ENCODE measurements around the gene NEDD8.
A peak's percentile ranks its signal among the peaks of the same experiment; 100 is the strongest.

The NEDD8 gene

DNA sequence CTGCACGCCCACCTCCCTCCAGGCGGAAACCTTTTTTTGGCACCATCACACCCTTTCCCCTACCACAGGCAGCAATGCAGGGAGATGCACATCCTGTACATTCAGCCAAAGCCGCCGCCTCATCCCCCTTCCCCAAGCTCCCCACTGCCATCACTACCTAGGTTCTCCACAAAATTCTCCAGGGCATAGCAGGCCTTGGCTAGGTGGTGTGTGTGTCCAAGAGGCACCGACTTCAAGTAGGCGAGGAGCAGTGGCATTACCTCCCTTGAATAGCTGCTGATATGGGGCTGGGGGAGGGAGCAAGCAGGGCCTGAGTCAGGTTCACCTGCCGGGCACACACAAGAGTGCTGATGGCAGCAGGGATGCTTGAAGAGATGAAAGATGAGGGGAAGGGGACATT lies 47.1 kb downstream of the NEDD8 start:
- TF ChIP-seq YY1 (IDR thresholded peaks at IDR 0.05; ENCODE audit: insufficient read depth, insufficient read length) = no peak
- TF ChIP-seq ZNF274 (IDR thresholded peaks at IDR 0.05; ENCODE audit: low read depth, low read length) = no peak
- TF ChIP-seq SUZ12 (IDR thresholded peaks at IDR 0.05; ENCODE audit: extremely low read depth, insufficient read depth, insufficient read length) = no peak
- Histone ChIP-seq H3K36me3 (ENCODE audit: insufficient read depth, insufficient read length, low read length) (peaks cover 85% of the 10 kb centered on the region), H3K27me3 (ENCODE audit: insufficient read depth, insufficient read length) (no peaks in the 10 kb centered on the region), H3K9ac (ENCODE audit: insufficient read length, low read depth) (no peak overlapping the region), H3K9me3 (ENCODE audit: insufficient read depth, low read length) (no peaks in the 10 kb centered on the region), H3K4me3 (ENCODE audit: insufficient read length, low read depth) (no peak overlapping the region), H3K4me1 (ENCODE audit: insufficient read depth, insufficient read length) (peaks cover 2% of the 10 kb centered on the region)
- no peak for DNase-seq (ENCODE audit: low read depth, low spot score)

DNA sequence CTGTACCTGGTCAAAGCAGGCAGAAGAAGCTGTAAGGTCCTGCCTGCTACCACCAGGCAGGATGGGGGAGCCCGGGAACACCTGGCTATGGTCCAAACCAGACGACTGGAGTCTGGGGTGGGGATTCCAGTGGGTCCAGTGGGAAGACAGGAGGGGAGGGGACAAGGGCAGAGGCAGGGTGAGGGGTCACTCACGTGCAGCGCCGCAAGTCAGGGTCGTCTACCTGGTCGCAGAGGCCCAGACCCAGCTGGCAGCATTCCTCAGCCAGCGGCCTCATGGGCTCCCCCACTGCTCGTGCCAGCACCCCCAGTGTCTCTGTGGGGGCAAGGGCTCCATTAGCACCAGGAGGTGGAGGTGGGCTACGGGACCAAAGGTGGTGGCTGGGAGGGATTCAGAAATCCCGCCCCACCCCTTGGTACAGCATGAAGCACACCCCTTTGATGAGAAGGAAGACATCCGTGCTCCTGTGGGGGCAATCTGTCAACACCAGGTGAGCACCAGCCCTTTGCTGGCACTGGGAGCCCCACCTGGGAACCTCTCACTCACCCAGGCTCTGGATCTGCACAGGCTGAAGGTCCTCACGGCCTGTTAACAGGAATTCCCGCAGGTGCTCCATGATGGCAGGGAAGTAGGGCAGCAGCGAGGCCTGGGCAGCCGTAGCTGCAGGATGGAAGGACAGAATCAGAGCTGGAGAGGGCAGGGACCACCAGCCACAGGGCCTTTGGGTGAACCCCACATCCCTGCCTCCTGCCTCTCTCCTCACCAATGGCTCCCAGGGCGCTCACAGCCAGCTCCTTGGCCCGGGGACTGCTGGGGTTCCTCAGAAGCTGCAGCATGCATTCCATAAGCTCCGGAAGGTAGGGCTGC lies 47.8 kb downstream of the NEDD8 start:
- Histone ChIP-seq H3K36me3 (ENCODE audit: insufficient read depth, insufficient read length, low read length) (peaks cover 84% of the 10 kb centered on the region), H3K9ac (ENCODE audit: insufficient read length, low read depth) (no peak overlapping the region), H3K27me3 (ENCODE audit: insufficient read depth, insufficient read length) (no peaks in the 10 kb centered on the region), H3K9me3 (ENCODE audit: insufficient read depth, low read length) (no peaks in the 10 kb centered on the region), H3K4me3 (ENCODE audit: insufficient read length, low read depth) (no peak overlapping the region), H3K4me1 (ENCODE audit: insufficient read depth, insufficient read length) (no peaks in the 10 kb centered on the region)
- TF ChIP-seq SUZ12 (IDR thresholded peaks at IDR 0.05; ENCODE audit: extremely low read depth, insufficient read depth, insufficient read length) (no peak), YY1 (IDR thresholded peaks at IDR 0.05; ENCODE audit: insufficient read depth, insufficient read length) (no peak), ZNF274 (IDR thresholded peaks at IDR 0.05; ENCODE audit: low read depth, low read length) (no peak)
- DNase-seq (ENCODE audit: low read depth, low spot score) = no peak

DNA sequence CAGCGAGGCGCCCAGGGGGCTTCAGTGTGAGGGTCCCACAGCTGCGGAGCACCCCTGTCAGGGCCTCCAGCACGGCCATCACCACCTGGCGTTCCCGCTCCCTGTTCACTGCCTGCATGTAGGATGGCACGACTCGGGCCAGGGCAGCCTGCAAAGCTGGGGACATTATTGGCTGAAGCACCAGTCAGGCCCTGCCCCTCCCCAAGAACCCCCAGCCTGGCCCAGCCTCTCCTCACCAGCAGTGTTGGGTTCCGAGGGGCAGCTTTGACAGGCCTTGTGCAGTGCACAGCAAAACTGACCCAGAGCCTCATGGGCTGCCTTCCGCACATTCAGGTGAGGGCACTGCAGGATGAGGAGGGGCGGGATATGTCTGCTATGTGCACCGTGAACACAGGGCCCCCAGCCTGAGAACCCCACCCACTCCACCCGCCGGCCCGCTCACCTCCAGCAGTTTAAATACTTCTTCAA lies 49.1 kb downstream of the NEDD8 start:
- Histone ChIP-seq H3K36me3 (ENCODE audit: insufficient read depth, insufficient read length, low read length) (peaks cover 97% of the 10 kb centered on the region), H3K9me3 (ENCODE audit: insufficient read depth, low read length) (no peaks in the 10 kb centered on the region), H3K9ac (ENCODE audit: insufficient read length, low read depth) (no peak overlapping the region), H3K27me3 (ENCODE audit: insufficient read depth, insufficient read length) (no peaks in the 10 kb centered on the region), H3K4me1 (ENCODE audit: insufficient read depth, insufficient read length) (no peaks in the 10 kb centered on the region), H3K4me3 (ENCODE audit: insufficient read length, low read depth) (no peak overlapping the region)
- DNase-seq (ENCODE audit: low read depth, low spot score) = no peak
- TF ChIP-seq SUZ12 (IDR thresholded peaks at IDR 0.05; ENCODE audit: extremely low read depth, insufficient read depth, insufficient read length) (no peak), ZNF274 (IDR thresholded peaks at IDR 0.05; ENCODE audit: low read depth, low read length) (no peak), YY1 (IDR thresholded peaks at IDR 0.05; ENCODE audit: insufficient read depth, insufficient read length) (no peak)

DNA sequence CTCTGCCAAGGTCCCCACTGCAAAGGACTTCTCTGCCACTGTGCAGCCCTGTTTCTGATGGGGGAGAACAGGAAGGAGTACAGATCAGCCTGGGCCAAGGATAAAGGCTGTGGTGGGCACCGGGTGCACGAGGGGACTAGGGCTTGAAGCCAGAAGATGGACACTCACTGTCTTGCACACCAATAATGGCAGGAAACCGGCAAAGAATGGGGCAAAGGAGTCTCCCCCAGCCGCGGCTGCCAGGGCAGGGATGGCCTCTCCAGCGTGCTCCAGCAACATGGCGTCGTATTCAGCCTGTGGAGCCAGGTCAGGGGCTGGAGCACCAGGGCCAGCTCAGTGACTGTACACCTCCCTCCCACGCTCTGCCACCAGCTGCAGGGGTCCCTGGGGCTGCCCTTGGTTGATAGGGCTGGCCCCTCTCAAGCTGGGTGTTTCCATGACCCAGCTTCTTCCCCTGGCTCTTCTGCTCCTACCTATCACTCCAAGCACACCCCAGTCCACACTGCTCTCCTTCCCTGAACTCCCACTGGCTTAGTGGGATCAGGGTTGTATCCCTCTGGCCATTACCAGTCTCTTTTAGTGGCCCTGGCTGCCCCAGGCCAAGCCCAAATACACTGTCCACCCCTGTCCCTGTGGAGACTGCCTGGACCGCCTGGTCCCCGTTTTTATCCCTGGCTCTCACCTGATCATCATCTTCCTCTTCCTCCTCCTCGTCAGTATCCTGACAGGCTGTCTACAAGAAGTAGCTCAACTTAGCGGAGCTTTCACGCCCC lies 49.9 kb downstream of the NEDD8 start:
- Histone ChIP-seq H3K36me3 (ENCODE audit: insufficient read depth, insufficient read length, low read length) (peaks cover 96% of the 10 kb centered on the region), H3K9me3 (ENCODE audit: insufficient read depth, low read length) (no peaks in the 10 kb centered on the region), H3K27me3 (ENCODE audit: insufficient read depth, insufficient read length) (no peaks in the 10 kb centered on the region), H3K4me3 (ENCODE audit: insufficient read length, low read depth) (no peak overlapping the region), H3K9ac (ENCODE audit: insufficient read length, low read depth) (no peak overlapping the region), H3K4me1 (ENCODE audit: insufficient read depth, insufficient read length) (no peaks in the 10 kb centered on the region)
- no peak for TF ChIP-seq ZNF274 (IDR thresholded peaks at IDR 0.05; ENCODE audit: low read depth, low read length)
- TF ChIP-seq SUZ12 (IDR thresholded peaks at IDR 0.05; ENCODE audit: extremely low read depth, insufficient read depth, insufficient read length) = no peak
- no peak for TF ChIP-seq YY1 (IDR thresholded peaks at IDR 0.05; ENCODE audit: insufficient read depth, insufficient read length)
- DNase-seq (ENCODE audit: low read depth, low spot score) = no peak

DNA sequence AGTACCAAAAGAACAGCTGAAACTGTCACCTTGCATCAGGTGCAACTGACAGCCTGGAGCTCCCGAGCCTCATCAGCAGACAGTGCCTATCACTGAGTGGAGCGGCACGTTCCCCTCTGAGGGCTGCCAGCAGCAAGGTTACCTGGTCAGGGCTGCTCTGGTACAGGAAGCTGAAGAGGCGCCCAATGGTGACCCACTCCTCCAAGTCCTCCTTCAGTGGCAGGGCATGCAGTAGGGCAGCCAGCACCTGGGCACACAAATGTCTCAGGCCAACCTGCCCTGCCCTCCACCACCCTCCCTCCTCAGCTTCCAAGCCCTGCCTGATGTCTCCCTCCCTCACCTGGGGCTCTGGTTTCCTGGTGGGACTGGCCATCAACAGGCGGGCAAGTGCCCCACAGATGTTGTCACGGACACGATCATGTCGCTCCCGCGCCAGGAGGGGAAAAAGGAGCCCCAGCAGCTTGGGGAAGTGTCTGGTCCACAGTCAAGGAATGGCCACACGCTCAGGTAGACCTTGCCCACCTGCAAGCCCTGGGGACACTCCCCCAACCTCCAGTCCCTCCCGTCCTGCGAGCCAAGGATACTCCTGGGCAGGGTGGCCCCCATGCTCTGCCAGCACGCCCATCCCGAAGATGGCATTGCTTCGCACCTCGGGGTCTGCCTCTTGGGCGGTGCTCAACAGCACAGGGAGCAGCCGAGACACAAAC lies 50.6 kb downstream of the NEDD8 start:
- TF ChIP-seq ZNF274 (IDR thresholded peaks at IDR 0.05; ENCODE audit: low read depth, low read length) = no peak
- H3K27me3 ChIP-seq (ENCODE audit: insufficient read depth, insufficient read length) = no peaks in the 10 kb centered on the region
- no peak for DNase-seq (ENCODE audit: low read depth, low spot score)
- H3K9ac ChIP-seq (ENCODE audit: insufficient read length, low read depth) = peak overlapping the region; percentile 1
- H3K36me3 ChIP-seq (ENCODE audit: insufficient read depth, insufficient read length, low read length) = peaks cover 96% of the 10 kb centered on the region
- no peak overlapping the region for H3K4me3 ChIP-seq (ENCODE audit: insufficient read length, low read depth)
- H3K9me3 ChIP-seq (ENCODE audit: insufficient read depth, low read length) = no peaks in the 10 kb centered on the region
- H3K4me1 ChIP-seq (ENCODE audit: insufficient read depth, insufficient read length) = no peaks in the 10 kb centered on the region

DNA sequence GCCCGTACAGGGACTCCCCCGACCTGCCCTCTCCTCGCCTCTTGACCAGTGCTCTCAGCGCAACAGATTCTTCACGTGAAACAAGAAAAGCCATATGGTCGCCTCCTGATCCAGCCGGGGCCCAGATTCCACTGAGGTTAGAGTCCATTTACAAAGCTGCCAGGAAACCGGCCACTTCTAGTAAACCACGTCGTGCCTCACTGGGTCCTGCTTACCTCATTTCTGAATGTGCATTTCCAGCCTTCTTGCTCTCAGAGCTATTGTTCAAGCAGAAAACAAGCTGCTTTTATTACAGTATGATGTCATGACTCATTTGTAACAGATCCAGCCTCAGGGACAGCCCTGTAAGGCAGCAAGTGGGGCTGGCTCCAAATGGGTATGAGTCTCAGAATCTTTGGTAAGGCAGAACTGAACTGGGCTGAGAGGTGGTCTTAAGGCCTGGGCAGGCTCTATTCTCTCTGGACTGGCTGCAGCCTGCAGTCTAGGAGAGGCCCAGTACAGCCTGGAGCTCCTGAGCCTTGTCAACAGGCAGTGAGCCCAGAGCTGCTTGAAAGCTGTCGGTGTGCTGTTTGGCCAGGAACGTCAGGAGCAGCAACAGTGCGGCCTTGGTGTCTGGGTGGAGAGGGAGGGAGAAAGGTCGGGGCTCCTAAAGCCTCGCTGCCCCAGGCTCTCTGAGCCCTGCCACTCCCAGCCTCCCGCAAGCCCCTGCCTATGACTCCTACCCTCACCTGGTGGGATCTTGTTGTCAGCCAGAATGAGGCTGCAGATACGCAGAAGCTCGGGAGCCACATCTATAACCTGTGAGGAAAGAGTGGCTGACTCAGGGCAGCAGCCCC lies 52.0 kb downstream of the NEDD8 start:
- Histone ChIP-seq H3K4me1 (ENCODE audit: insufficient read depth, insufficient read length) (no peaks in the 10 kb centered on the region), H3K27me3 (ENCODE audit: insufficient read depth, insufficient read length) (no peaks in the 10 kb centered on the region), H3K36me3 (ENCODE audit: insufficient read depth, insufficient read length, low read length) (peaks cover 83% of the 10 kb centered on the region), H3K4me3 (ENCODE audit: insufficient read length, low read depth) (no peak overlapping the region), H3K9ac (ENCODE audit: insufficient read length, low read depth) (no peak overlapping the region), H3K9me3 (ENCODE audit: insufficient read depth, low read length) (no peaks in the 10 kb centered on the region)
- no peak for DNase-seq (ENCODE audit: low read depth, low spot score)
- no peak for TF ChIP-seq SUZ12 (IDR thresholded peaks at IDR 0.05; ENCODE audit: extremely low read depth, insufficient read depth, insufficient read length)

Measured in NT2/D1 (cell line).